ENCODE measurements around the gene RALGDS.

Gene RALGDS

DNA sequence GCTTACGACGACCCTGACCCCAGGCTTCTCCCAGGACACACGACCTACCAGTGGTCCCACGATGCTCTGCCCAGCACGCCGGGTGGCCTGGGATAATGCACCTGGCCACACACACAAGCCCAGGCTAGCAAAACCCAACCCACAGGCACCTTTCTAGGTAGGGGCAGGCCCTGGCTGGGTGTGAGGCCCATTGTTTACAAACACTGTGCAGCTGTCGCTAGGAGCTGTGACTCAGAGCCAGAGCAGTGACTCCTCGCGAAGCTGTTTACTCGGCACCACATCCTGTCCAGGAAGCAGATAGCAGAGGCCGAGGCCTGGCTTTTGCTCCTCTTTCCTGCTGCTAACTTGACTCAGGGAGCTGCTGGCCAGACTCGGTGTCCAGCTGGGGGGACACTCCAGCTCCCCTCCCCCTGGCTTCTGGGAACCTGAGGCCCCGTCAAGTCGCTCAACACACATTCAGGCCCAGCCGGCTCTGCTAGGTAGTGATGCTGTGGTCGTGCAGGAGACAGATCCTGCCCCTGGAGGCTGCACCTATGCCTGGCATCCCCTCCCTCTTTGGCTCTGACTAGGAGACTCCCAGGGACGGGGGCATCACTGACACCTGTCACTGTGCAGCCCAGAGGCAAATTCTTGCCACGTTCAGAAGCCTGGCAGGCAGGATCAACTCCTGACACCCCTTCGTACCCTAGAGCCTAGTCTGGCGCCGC, 12.8 kb upstream of the RALGDS start:
- DNase-seq, result peak; percentile 19

DNA sequence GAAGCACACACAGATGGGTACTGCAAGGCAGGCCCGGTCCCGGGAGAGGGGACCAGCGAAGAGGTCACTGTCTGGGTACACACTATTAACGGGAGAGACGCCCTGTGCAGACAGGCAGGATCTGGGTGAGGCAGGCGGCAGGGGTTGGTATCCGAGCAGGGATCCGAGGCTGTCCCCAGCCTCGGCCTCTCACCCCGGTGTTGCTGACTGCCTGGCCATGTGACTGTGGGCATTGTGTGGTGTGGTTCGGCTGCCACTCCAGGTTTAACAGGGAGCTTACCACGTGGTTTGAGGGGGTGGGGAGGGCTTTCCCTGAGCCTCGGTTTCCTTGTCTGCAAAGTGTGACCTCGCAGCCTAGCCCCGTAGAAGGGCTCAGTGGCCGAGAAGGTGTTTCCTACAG, 11.1 kb upstream of the RALGDS start:
- DNase-seq, result no peak

DNA sequence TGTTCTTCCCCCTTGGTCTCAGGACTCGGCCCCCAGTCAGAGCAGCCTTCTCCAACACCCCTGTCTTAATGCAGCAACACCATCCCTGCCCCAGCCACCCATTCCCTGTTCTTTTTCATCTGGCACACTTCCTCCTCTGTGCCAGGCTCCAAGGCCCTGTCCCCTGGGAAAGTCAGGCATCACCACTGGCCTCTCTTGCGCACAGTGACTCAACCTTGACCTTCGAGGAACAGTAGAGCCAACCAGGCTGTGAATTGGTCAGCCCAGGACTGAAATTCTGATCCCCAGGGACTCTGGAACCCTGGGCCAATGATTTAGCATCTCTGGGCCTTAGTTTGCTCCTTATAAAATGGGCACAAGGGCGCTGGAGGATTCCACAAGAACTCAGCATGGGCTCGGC, 10.5 kb upstream of the RALGDS start:
- no peak for DNase-seq

DNA sequence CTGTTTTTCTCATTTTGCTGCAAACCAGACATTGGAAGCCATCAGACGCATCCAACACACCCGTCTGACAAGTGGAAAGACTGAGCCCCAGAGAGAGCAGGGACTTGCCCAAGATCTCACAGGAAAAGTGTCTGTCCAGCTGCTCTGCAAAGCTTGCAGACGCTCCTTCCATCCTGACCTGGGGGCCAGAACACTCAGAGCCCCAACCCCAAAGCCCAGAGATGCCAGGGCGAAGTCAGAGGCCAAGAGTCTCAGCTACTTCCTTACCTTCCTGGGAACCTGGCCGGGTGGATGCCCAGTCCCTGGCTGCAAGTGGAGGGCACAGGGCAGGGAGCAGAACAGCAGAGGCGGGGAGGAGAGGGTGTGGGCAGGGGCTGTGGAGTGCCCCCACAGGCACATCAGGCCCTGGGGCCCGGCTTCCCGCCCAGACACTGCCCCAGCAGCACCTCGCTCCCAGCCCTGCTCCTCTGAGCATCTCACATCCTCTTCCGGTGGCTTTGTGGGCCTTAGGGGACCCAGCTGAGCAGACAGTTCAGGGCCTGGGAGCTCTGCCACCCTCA, 9.7 kb upstream of the RALGDS start:
- DNase-seq, result no peak

DNA sequence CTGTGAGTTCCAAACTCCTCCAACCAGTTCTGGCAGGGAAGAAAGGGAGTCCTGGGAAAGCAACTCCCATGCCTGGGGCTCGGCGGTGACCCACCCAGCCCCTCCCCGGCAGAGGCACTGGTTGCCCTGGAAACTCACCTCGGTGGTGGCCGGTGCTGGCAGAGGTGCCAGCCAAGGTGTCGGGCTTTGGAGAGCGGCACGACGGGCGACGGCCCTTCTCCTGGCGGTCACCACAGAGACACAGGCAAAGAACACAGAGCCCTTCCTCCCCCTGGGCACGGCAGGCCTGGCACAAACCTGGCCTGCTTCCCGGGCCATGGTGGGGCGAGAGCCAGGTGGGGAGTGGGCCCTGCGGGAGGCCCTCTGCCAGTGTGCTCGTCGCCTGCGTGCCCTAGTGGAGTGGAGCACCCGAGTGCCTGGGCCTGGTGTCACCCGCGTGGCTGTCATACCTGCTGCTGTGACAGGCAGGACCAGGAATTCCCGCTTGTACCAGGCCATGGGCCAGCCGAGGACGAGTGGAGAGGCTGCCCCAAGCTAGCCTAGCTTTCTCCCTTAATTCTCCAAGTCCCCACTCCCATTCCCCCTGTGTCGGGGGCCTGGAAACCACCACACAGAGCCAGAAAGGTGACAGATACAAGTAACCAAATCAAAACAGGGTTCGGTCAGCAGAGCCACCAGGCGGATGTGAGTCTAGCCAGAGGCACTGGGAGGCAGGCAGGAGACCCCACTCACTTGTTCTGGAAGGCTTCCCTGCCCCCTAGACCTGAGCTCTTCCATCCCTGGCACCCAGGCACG, 8.2 kb upstream of the RALGDS start:
- DNase-seq, result no peak

DNA sequence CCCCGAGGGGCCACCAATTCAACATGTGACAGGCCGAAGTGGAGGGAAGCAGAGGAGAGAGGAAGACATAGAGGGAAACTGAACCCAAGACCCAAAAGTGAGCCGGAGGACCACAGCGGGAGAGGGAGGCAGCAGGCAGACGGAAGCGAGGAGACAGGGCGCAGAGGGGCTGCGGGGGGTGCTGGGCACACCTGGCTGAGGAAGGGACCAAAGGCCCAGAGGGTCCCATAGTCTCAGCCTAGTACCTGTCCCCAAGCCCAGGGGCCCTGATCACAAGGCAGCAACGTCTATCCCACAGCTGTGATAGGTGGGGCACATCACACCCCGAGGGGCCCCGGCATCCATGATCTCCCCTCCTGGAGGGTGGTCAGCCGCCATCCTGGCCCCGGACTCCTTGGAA, 7.1 kb upstream of the RALGDS start:
- DNase-seq, result no peak

DNA sequence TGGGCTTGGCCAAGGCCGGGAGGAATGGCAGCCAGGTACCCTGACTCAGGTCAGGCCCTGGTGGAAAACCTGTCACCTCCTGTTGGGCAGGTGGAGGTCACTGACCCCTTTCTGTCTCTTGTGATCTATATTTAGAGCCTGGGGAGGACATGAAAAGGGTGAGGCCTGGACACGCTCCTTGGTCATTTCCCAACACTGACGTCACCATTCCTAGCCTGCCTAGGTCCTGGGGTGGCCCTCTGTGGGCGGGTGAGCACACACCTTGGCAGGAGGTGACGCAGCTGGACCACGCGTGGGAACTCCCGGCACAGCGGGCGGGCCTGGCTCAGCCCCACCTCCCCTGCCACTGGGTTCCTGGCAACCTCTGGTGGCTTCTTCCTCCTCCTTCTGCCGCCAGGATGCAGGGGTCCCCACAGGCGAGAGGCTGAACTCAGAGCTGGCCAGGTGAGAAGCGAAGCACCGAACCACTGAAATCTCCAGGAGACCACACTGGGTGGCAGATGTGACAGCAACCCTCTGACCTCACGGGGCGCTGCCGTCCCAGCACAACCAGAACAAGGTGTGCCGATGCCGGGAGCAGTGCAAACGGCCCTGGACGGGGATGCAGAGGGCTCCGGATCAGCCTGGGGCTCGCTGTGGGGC, 6.4 kb upstream of the RALGDS start:
- DNase-seq, result no peak

DNA sequence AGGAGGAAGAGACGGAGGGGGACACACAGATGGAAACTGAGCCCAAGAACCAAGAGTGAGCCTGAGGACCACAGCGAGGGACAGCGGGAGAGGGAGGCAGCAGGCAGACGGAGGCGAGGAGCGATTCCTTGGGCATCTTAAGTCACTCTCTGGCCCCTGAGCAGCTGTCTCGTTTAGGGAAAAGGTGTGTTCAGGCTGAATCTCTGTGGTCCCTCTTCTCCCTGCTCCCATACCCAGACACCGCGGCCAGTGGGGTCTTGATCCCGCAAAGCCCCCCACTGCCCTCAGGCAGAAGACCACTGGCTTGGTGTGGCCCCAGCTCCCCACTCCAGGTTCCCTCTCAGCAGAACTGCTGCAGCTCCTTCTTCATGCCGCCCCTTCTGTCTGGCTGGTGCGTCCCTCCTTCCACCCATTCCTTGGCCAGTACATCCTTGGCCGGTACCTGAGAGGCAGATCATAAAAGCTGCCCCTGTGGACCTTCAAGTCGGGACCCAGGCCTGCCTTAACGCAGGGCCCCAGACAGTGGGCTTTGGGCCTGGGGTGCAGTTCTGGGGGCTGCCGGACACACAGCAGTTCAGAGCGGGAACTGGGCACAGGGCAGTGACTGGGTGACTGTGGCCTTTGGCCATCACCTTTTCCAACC, 5.8 kb upstream of the RALGDS start:
- DNase-seq, result no peak

DNA sequence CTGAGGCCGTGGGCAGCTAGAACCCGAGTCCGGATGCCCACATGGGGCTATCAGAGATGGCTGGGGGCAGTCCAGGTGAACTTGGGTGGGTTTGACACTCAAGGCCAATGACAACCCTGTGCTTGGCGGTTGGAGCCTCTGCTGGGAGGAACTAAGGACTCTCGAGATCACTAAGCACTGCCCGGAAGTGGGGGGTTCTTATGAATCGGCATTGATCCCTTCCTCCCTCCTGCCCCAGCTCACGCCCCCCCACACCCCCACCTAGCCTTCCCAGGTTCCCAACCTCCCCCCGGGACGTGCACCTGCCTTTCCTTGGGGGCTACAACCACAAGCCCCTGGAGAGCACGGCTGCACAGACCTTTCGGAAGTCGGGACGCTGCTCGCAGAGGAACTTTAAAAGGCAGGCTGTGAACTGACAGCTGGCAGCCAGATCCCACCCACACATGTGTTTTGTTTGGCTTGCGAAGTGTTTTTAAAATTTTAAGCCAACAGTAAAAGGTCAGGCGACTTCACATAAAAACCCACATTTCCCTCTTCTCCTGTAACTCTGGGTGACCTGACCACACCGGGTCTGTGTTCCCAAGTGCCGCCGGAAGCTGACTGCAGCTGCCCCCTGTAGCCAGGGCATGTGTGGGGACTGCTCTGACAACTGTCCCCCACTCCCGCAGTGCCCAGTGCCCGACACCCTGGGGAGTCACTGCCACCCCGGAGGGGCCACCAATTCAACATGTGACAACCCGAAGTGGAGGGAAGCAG, 5.1 kb upstream of the RALGDS start:
- DNase-seq, result no peak

DNA sequence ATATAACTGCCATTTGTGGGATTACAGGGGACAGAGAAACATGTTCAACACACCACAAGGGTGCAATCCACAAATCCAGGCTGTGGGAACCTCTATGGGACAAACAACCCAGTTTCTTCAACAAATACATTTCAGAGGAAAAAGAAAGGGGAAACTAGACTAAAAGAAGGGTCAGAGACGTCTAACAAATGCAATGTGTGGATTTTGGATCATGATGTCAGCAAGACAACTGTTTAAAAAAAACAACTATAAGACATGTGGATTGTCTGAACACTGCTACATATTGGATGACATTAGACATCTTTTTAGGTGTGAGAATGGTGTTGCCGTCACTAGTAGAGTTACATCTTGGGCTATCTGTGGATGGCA, 3.9 kb upstream of the RALGDS start:
- DNase-seq, result no peak

DNA sequence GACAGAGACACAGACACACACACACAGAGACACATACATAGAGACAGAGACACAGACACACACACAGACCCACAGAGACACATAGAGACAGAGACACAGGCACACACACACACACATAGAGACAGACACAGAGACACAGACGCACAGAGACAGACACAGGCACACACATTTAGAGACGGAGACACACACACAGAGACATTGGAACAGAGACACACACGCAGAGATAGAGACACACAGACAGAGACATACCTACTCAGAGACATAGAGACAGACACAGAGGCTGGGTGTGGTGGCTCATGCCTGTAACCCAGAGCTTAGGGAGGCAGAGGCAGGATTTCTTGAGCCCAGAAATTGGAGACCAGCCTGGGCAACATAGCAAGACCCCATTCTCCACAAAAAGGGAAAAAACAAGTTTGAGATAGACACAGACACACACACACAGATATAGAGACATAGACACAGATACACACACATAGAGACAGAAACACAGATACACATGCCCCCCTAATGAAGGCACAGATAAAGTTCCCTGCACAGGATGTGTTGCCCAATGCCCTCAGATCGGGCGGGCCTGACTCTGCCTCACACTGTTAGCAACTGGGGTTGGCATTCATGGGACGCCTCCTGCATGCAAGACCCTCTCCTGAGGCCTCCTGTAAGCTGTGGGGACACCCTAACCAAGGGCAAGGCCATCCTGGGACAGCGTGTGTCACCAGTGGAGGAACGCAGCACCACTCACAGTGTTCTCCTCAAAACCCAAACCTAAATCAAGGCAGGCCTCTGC, 3.3 kb upstream of the RALGDS start:
- DNase-seq, result no peak

DNA sequence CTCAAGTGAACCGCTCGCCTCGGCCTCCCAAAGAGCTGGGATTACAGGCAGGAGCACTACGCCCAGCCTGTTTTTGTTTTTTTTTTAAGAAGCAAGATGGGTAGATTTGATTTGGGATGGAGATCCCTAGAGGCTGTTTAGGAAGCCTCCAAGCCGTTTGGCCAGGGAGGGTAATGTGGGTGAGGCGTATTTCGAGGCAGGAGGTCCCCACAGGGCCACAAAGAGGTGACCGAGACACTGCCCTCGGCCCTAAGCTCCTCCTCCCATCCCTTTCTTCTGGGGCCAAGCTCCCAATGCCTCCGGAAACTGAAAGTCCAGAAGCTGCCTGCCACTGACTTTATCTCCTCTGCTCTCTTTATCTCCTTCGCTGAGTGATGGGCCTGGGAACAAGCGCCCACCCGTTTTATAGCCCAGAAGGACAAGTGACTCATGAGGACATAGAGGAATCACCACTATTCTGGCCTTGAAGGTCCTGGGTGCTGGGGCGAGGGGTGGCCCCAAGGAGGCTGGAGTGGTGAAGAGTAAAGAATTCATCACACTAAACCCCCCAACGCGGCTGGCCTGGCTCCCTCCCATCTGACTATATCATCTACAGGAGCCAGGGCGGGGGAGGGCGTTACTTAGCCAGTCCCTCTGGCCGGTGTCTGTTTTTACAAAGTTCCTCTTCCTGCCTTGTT, 2.0 kb upstream of the RALGDS start:
- no peak for DNase-seq

DNA sequence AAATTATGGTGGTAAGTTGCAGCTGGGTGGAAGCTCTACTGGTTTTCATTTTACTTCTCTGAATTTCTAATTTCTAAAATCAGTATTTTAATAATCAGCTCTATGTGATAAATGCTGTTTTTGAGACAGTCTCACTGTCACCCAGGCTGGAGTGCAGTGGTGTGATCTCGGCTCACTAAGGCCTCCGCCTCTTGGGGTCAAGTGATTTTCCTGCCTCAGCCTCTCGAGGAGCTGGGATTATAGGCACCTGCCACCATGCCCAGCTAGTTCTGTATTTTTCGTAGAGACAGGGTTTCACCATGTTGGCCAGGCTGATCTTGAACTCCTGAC, 1.5 kb upstream of the RALGDS start:
- DNase-seq, result no peak

DNA sequence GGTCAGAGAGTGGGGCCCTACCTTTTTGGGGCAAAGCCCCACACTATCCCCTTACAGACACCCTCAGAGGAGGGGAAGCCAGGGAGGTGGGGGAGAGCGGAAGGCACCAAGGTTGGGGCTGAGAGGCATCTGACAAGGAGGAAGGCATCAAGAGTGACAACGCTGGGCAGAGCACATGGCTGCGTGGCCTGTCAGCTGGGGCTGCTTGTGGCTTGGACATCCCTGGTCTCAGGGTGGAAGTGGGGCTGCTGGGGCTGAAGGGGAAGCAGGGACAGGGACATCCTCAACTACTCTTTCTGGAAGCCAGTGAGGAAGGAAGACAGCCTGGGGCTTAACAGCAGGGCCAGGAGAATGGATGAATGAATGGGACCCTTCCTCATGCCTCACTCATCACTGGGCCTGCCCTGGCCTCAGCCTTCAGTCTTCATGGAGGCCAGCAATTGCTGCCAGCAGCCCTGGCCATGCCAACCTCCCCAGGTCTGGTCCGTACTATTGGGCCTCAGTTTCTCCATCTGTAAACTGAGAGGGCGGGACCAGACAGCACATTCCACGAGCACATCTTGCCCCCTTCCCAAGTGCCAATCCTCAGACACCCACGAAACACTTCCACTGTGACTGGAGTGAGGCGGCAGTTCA, 993 bp upstream of the RALGDS start:
- no peak for DNase-seq

DNA sequence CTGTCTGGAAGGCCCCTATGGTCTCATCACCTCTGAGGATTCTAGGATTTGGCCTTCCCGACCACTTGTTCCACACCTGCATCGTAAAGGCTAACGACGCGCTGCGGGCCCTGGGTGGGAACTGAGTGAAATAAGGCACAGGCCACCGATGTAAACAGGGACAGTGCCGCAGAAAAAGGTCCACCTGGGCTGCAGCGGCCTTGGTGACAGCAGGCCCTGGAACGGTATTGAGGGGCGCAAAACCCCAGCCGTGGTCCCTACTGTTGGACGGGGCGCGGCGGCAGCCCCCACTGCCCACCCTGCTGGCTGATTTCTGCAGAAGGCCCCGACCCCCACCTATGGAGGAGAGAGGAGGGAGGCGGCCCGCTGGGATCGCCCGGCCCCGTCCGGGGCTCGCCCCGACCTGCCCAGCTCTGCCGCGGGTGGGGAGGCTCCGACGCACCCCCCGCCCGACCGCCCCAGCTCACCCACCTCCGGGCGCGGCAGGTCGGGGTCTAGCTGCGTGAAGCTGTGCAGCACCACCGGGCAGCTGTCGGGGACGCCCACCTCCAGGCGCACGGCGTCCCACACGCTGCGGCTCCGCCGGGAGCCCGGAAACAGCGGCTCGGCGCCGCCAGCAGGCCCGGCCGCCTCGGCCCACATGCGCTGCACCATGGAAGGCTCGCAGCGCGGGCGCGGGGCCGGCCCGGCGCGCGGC, 391 bp downstream of the RALGDS start:
- DNase-seq, result no peak

DNA sequence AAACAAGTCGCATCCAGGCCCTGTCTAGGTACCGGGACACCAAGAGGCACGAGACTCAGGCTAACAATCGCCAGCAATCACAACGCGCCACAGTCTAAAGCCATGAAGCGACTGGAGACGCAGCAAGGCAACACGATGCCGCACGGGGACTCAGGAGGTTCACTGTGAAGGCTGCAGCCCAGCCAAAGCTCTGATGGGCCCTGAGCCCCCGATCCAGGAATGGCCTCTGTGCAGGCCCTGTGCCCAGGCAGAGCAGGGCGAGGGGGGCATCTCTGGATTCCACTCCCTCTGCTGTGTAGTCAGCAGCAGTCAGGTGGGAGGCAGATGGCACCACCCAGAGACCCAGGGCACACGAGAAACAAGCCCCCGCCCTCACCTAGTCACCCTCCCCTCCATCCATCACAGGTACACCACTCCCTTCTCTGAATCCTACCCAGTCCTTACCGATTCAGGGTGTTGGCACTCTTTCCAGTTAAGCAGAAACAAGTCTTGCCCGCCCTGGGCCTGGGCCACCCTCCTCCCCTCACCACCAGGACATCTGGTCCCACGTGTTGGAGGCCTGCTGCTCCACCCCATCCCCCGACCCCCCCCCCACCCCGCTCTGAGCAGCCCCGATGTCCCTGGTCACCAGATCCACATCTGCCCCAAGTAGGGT, 1.1 kb downstream of the RALGDS start:
- DNase-seq, result no peak

DNA sequence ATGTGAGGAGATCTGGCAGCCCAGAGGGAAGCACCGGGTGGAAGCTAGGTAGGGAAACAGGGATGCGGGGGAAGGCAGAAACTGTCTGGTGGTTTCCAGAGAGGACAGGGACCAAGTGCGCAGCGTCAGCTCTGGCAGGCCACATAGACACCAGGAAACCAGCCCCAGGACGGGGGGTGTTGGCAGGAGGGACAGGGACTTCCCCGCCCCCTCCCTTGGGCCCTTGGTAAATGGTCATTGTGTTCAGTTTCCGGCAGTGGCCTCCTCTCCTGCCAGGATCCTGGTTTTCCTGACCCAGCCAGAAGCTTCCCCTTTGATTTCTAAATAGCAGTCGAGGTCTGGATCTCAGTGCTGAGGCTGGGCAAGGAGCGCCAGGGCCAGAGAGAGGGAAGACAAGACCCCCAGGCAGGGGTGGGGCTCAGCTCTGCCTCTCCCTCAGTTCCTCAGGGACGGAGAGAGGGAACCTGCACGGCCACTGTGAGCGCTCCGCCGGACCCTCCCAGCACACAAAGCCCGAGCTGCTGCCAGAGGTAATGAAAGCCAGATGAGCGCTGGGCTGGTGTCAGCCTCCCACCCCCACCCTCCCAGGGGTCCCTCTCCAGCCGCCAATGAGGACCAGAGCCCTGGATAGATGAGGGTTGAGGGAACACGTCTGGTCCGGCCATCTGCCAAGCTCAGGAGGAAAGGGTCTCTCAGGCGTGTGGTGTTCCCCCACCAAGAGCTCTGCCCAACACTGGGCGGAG, 1.8 kb downstream of the RALGDS start:
- DNase-seq, result no peak

DNA sequence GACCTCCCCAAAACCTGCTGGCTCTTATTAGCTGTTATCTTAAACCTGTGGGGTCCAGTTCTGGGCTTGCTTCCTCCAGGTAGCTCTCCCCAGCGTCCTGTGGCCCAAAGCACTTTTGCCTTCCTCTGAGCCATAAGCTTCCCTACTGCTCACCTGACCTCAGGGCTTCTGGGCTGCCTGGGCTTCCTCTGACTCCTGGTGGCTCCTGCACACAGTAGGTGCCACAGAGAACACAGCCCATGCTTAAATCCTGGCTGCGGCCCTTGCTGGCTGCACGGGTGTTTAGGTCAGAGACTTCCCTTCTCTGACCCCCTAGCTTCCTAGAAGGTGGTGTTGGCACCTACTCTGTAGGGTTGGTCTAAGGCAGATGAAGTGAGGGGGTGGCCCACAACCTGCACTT, 2.5 kb downstream of the RALGDS start:
- no peak for DNase-seq

DNA sequence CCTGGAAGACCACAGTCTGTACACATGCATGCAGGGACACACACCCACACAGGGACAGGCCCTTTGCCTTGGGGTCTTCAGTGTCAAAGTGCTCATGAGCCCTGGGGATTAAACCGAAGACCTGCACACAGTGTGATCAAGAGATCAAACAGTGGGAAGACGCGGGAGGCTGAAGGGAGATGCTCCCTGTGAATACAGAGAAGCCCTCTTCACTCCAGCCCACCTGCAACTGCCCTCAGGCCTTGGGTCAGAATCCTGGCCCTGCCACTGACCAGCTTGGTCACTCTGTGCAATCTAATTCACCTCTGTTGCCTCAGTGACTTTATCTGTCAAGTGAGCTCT, 2.9 kb downstream of the RALGDS start:
- DNase-seq, result no peak

Data from NCI-H1436 (cell line).